ENCODE data around the gene KPNA1.

KPNA1 gene

GRCh38 chr3:122555275-122556071 is 40.7 kb upstream of the KPNA1 start:
- Histone ChIP-seq H3K4me3 (IDR thresholded peaks at IDR 0.05; ENCODE audit: insufficient read depth, low read depth, low read length) (no peak overlapping the region), H3K36me3 (ENCODE audit: insufficient read depth) (no peaks in the 10 kb centered on the region), H3K9ac (no peak overlapping the region), H3K4me1 (ENCODE audit: low read depth, poor library complexity, severe bottlenecking) (no peaks in the 10 kb centered on the region), H3K27me3 (ENCODE audit: insufficient read depth, low read depth) (no peaks in the 10 kb centered on the region), H3K79me2 (ENCODE audit: insufficient read depth, low read depth) (no peaks in the 10 kb centered on the region), H3K27ac (no peak overlapping the region), H2AFZ (ENCODE audit: low read depth) (no peak overlapping the region), H3K4me2 (no peak overlapping the region), H4K20me1 (ENCODE audit: insufficient read depth) (no peaks in the 10 kb centered on the region)
- TF ChIP-seq CTCF (conservative IDR thresholded peaks at IDR 0.05; ENCODE audit: low read depth, low read length) = no peak

GRCh38 chr3:122553171-122553570 is 38.4 kb upstream of the KPNA1 start:
- no peak overlapping the region for H3K9ac ChIP-seq
- no peak overlapping the region for H3K4me2 ChIP-seq
- no peak overlapping the region for H3K4me3 ChIP-seq (IDR thresholded peaks at IDR 0.05; ENCODE audit: insufficient read depth, low read depth, low read length)
- H3K27me3 ChIP-seq (ENCODE audit: insufficient read depth, low read depth) = no peaks in the 10 kb centered on the region
- H3K36me3 ChIP-seq (ENCODE audit: insufficient read depth) = no peaks in the 10 kb centered on the region
- H3K4me1 ChIP-seq (ENCODE audit: low read depth, poor library complexity, severe bottlenecking) = no peaks in the 10 kb centered on the region
- no peak for TF ChIP-seq CTCF (conservative IDR thresholded peaks at IDR 0.05; ENCODE audit: low read depth, low read length)
- no peaks in the 10 kb centered on the region for H4K20me1 ChIP-seq (ENCODE audit: insufficient read depth)
- H3K27ac ChIP-seq = no peak overlapping the region
- no peaks in the 10 kb centered on the region for H3K79me2 ChIP-seq (ENCODE audit: insufficient read depth, low read depth)
- H2AFZ ChIP-seq (ENCODE audit: low read depth) = no peak overlapping the region

- H4K20me1 ChIP-seq (ENCODE audit: insufficient read depth) = no peaks in the 10 kb centered on the region
- H3K27ac ChIP-seq = no peak overlapping the region
- H3K36me3 ChIP-seq (ENCODE audit: insufficient read depth) = no peaks in the 10 kb centered on the region
- H3K79me2 ChIP-seq (ENCODE audit: insufficient read depth, low read depth) = no peaks in the 10 kb centered on the region
- no peaks in the 10 kb centered on the region for H3K4me1 ChIP-seq (ENCODE audit: low read depth, poor library complexity, severe bottlenecking)
- TF ChIP-seq CTCF (conservative IDR thresholded peaks at IDR 0.05; ENCODE audit: low read depth, low read length) = no peak
- H3K27me3 ChIP-seq (ENCODE audit: insufficient read depth, low read depth) = no peaks in the 10 kb centered on the region
- no peak overlapping the region for H3K9ac ChIP-seq
- H2AFZ ChIP-seq (ENCODE audit: low read depth) = no peak overlapping the region
- H3K4me2 ChIP-seq = no peak overlapping the region
- H3K4me3 ChIP-seq (IDR thresholded peaks at IDR 0.05; ENCODE audit: insufficient read depth, low read depth, low read length) = no peak overlapping the region
Measured at GRCh38 chr3:122548619-122549018, 33.9 kb upstream of the KPNA1 start.

GRCh38 chr3:122548076-122548475 is 33.3 kb upstream of the KPNA1 start:
- H3K4me2 ChIP-seq = no peak overlapping the region
- no peaks in the 10 kb centered on the region for H4K20me1 ChIP-seq (ENCODE audit: insufficient read depth)
- no peaks in the 10 kb centered on the region for H3K27me3 ChIP-seq (ENCODE audit: insufficient read depth, low read depth)
- no peak overlapping the region for H3K27ac ChIP-seq
- no peaks in the 10 kb centered on the region for H3K36me3 ChIP-seq (ENCODE audit: insufficient read depth)
- TF ChIP-seq CTCF (conservative IDR thresholded peaks at IDR 0.05; ENCODE audit: low read depth, low read length) = no peak
- no peak overlapping the region for H3K9ac ChIP-seq
- no peaks in the 10 kb centered on the region for H3K79me2 ChIP-seq (ENCODE audit: insufficient read depth, low read depth)
- H2AFZ ChIP-seq (ENCODE audit: low read depth) = no peak overlapping the region
- no peak overlapping the region for H3K4me3 ChIP-seq (IDR thresholded peaks at IDR 0.05; ENCODE audit: insufficient read depth, low read depth, low read length)
- H3K4me1 ChIP-seq (ENCODE audit: low read depth, poor library complexity, severe bottlenecking) = no peaks in the 10 kb centered on the region
